Measurements from ENCODE around the gene BBS12. TPM values are rescaled to one million over a fixed set of nuclear protein-coding genes. Genes with fewer than 3 reads are reported as not detected.

BBS12 gene
- total and polyA plus RNA-seq, 9 of the 15 experiments (the other 6 are each of a cell fraction or from before 2014, with no cell fraction given), result 2.7 to 6.5 (median 3.3) TPM

GRCh38 chr4:122701965-122702364, 30.5 kb upstream of the BBS12 start:
- WGBS (ENCODE audit: insufficient coverage, low coverage, missing lambda C conversion rate), result 7% methylated on average over 1 of the region's 1 CpG
- intact Hi-C loops (cut with micrococcal nuclease), result no loop called here
- TF ChIP-seq MTA1 (IDR thresholded peaks at IDR 0.05; ENCODE audit: borderline replicate concordance) (no peak), TOE1 (IDR thresholded peaks at IDR 0.05; ENCODE audit: borderline replicate concordance) (no peak), TOE1 (CRISPR knock-in tag; IDR thresholded peaks at IDR 0.05; ENCODE audit: borderline replicate concordance, low read depth) (no peak), ZNF134 (CRISPR knock-in tag; conservative IDR thresholded peaks at IDR 0.05) (no peak), NKRF (IDR thresholded peaks at IDR 0.05; ENCODE audit: borderline replicate concordance) (no peak), EP300 (IDR thresholded peaks at IDR 0.05; ENCODE audit: low read length) (no peak), UBTF (IDR thresholded peaks at IDR 0.05; ENCODE audit: borderline replicate concordance in 1 of 2, low read depth in 2 of 2, low read length in 2 of 2) (no peak), ZBTB34 (CRISPR knock-in tag; IDR thresholded peaks at IDR 0.05) (no peak), STAG1 (CRISPR knock-in tag; IDR thresholded peaks at IDR 0.05; ENCODE audit: borderline replicate concordance) (no peak), ZNF146 (CRISPR knock-in tag; IDR thresholded peaks at IDR 0.05; ENCODE audit: unreplicated experiment) (no peak), CEBPB (tag; IDR thresholded peaks at IDR 0.05) (peak; percentile 70), ZNF436 (CRISPR knock-in tag; IDR thresholded peaks at IDR 0.05) (no peak), PRPF4 (IDR thresholded peaks at IDR 0.05; ENCODE audit: insufficient read depth, low read depth, low read length, poor library complexity, severe bottlenecking) (no peak)
- TF ChIP-seq, protein P1, sequence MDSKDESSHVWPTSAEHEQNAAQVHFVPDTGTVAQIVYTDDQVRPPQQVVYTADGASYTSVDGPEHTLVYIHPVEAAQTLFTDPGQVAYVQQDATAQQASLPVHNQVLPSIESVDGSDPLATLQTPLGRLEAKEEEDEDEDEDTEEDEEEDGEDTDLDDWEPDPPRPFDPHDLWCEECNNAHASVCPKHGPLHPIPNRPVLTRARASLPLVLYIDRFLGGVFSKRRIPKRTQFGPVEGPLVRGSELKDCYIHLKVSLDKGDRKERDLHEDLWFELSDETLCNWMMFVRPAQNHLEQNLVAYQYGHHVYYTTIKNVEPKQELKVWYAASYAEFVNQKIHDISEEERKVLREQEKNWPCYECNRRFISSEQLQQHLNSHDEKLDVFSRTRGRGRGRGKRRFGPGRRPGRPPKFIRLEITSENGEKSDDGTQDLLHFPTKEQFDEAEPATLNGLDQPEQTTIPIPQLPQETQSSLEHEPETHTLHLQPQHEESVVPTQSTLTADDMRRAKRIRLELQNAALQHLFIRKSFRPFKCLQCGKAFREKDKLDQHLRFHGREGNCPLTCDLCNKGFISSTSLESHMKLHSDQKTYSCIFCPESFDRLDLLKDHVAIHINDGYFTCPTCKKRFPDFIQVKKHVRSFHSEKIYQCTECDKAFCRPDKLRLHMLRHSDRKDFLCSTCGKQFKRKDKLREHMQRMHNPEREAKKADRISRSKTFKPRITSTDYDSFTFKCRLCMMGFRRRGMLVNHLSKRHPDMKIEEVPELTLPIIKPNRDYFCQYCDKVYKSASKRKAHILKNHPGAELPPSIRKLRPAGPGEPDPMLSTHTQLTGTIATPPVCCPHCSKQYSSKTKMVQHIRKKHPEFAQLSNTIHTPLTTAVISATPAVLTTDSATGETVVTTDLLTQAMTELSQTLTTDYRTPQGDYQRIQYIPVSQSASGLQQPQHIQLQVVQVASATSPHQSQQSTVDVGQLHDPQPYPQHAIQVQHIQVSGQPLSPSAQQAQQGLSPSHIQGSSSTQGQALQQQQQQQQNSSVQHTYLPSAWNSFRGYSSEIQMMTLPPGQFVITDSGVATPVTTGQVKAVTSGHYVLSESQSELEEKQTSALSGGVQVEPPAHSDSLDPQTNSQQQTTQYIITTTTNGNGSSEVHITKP (IDR thresholded peaks at IDR 0.05; ENCODE audit: partially characterized antibody), result no peak

More at GRCh38 chr4:122701965-122702364, 30.5 kb upstream of the BBS12 start:
- in situ Hi-C loops (cut with MboI), result no loop called here
- peaks cover 6% of the 10 kb centered on the region; the same call in 1 of the 3 replicates for H3K36me3 ChIP-seq (ENCODE audit: control insufficient read depth, insufficient read depth, low read length)
- ChIA-PET POLR2A (no interaction called here), CTCF (ENCODE audit: low intra/inter-chr PET ratio) (no interaction called here)
- BruUV-seq (replicated peaks), result no TSS peak
- no peaks in the 10 kb centered on the region for H3K9me3 ChIP-seq (replicated peaks; ENCODE audit: control insufficient read depth, insufficient read depth, low read depth, low read length)
- peaks cover 0 to 21% of the 10 kb centered on the region in 2 experiments; a peak in 4 of 5 replicates for H3K4me1 ChIP-seq (replicated peaks in 1 of 2; ENCODE audit: control insufficient read depth in 2 of 2, insufficient read depth in 2 of 2, low read length in 2 of 2)
- no peaks in the 10 kb centered on the region for H3K27me3 ChIP-seq (ENCODE audit: control insufficient read depth in 2 of 2, insufficient read depth in 2 of 2, low read length in 2 of 2)
- no peak overlapping the region for H2AFZ ChIP-seq (ENCODE audit: low read depth, low read length)
- H3K9me1 ChIP-seq (ENCODE audit: control insufficient read depth, insufficient read depth, low read length), result no peaks in the 10 kb centered on the region
- H3K4me2 ChIP-seq (ENCODE audit: insufficient read depth, low read length), result no peak overlapping the region
- H3K79me2 ChIP-seq (ENCODE audit: control insufficient read depth, insufficient read depth, low read length), result no peaks in the 10 kb centered on the region
- no peak for DNase-seq (ENCODE audit: extremely low read depth in 1 of 4, low spot score in 3 of 4)
- H4K20me1 ChIP-seq (replicated peaks; ENCODE audit: control insufficient read depth, insufficient read depth, low read length), result no peaks in the 10 kb centered on the region
- FAIRE-seq, result no peak
- H3K27ac ChIP-seq (ENCODE audit: extremely low read depth, low read depth, low read length), result no peak overlapping the region
- no peak overlapping the region for H3K4me3 ChIP-seq
- peak overlapping the region in 1 of 2 experiments; percentile 45; a peak in 1 of 4 replicates for H3K9ac ChIP-seq (ENCODE audit: insufficient read depth in 1 of 2, low read depth in 2 of 2, low read length in 2 of 2)
- no peak for ATAC-seq

All from K562 (cell line).